ENCODE measurements around the gene RPP40.

Gene RPP40

DNA sequence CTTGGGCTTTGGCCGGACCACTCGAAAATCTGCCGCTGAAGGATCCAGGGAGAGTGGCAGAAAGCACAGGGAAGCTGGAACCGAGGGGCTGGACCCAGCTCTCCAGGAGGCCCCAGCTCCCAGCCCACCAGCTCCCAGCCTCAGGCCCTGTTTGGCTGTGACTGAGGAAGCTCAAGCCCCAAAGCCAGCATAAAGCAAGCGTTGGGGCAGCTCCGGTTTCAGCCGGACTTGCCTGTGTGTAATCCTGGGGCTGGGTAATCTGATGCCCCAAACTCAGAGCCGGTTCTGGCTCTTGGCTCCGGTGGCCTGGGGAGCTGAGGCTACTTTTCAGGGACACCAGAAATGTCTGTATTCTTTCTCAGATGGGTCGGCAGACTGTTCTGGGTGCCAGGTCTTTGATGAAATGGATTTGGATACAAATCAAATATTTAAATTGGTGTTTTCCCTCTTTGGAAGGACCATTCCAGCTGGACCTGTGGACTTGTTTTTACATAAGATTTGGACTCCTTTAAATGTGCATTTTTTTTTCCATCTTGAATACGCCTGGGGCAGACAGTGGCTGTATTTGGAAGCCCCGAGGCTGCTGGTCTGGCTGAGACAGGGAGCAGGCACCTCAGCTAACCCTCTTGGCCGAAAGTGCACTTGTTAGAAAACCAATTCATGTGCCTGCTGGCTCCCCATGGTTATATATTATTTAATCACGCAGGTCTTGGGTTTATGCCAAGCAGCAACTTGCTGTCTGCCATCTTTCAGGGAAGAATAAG is 29.7 kb downstream of the RPP40 start:
- DNase-seq (ENCODE audit: low read depth), result peak; percentile 20
- H3K4me3 ChIP-seq (ENCODE audit: control insufficient read depth, low read depth, low read length), result no peak overlapping the region

DNA sequence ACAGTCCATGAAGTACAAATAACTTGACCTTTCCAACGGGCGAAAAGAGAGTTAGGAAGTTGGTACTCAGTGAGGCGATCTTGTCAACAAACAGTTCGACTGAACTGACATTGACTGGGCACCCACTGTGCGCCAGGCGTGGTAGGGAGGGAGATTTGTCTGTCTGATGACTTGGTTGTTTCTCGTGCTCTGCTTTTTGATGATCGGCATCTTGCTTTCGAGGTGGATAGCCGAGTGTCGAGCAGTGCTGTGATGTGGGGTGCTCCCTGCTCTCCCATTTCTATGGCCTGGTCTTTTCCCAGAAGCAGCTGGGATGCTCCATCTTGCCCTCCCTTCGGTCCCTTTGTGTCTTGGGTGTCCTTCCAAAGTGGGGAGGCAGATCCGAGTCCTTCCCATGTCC is 30.4 kb downstream of the RPP40 start:
- TF ChIP-seq, protein P1, sequence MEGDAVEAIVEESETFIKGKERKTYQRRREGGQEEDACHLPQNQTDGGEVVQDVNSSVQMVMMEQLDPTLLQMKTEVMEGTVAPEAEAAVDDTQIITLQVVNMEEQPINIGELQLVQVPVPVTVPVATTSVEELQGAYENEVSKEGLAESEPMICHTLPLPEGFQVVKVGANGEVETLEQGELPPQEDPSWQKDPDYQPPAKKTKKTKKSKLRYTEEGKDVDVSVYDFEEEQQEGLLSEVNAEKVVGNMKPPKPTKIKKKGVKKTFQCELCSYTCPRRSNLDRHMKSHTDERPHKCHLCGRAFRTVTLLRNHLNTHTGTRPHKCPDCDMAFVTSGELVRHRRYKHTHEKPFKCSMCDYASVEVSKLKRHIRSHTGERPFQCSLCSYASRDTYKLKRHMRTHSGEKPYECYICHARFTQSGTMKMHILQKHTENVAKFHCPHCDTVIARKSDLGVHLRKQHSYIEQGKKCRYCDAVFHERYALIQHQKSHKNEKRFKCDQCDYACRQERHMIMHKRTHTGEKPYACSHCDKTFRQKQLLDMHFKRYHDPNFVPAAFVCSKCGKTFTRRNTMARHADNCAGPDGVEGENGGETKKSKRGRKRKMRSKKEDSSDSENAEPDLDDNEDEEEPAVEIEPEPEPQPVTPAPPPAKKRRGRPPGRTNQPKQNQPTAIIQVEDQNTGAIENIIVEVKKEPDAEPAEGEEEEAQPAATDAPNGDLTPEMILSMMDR (IDR thresholded peaks at IDR 0.05; ENCODE audit: control insufficient read depth, insufficient read depth, low read depth, low read length, missing control alignments), result no peak
- no peak for DNase-seq (ENCODE audit: low read depth)

More for the DNA sequence above, 29.7 kb downstream of the RPP40 start:
- TF ChIP-seq, protein P1 (IDR thresholded peaks at IDR 0.05; ENCODE audit: control insufficient read depth, insufficient read depth, low read depth, low read length, missing control alignments), result no peak

DNA sequence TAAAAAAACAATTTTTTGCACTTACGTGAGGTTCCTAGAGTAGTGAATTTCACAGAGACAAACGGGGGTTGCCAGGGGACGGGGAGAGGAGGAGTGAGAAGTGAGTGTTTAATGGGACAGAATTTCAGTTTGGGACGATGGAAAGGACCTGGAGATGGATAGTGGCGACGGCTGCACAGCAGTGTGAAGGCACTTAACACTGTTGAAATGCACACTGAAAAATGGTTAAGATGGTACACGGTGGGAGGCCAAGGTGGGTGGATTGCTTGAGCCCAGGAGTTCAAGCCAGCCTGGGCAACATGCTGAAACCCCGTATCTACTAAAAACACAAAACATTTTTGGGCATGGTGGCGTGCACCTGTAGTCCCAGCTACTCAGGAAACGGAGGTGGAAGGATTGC is 31.4 kb downstream of the RPP40 start:
- no peak for DNase-seq (ENCODE audit: low read depth)
- TF ChIP-seq, protein P1 (IDR thresholded peaks at IDR 0.05; ENCODE audit: control insufficient read depth, insufficient read depth, low read depth, low read length, missing control alignments), result no peak
- H3K4me3 ChIP-seq (ENCODE audit: control insufficient read depth, low read depth, low read length), result no peak overlapping the region

More for the DNA sequence above, 30.4 kb downstream of the RPP40 start:
- H3K4me3 ChIP-seq (ENCODE audit: control insufficient read depth, low read depth, low read length), result no peak overlapping the region

GRCh38 chr6:4971851-4972250 is 32.0 kb downstream of the RPP40 start:
- TF ChIP-seq, protein P1 (IDR thresholded peaks at IDR 0.05; ENCODE audit: control insufficient read depth, insufficient read depth, low read depth, low read length, missing control alignments), result no peak
- DNase-seq (ENCODE audit: low read depth), result no peak
- no peak overlapping the region for H3K4me3 ChIP-seq (ENCODE audit: control insufficient read depth, low read depth, low read length)

DNA sequence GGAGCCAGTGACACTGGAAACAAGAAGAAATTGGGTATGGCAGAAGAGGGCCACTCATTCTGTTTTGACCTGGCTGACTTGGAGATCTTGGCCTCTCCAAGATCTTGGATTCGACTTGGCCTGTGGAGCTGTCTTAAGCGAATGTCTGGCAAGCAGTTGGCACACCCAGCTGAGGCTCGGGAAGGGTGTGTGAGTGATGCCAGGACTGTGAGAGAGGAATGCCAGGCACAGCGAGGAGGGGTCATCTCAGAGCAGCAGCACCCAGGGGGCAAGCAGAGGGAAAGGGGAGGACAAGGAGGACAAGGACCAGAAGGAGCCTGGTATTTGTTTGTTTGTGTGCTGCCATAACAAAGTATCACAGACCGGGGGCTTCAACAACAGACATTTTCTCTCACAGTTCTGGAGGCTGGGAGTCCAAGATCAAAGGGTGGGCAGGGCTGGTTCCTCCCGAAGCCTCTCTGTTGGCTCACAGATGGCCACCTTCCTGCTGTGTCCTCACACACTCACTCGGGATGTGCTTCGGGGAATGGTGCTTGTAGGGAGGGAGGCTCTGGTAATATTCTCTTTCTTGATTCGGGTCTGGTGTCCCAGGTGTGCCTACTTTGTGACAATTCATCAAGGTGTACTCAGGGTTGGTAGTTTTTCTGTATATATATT is 33.0 kb downstream of the RPP40 start:
- TF ChIP-seq, protein P1 (IDR thresholded peaks at IDR 0.05; ENCODE audit: control insufficient read depth, insufficient read depth, low read depth, low read length, missing control alignments), result no peak
- no peak overlapping the region for H3K4me3 ChIP-seq (ENCODE audit: control insufficient read depth, low read depth, low read length)
- no peak for DNase-seq (ENCODE audit: low read depth)

- DNase-seq (ENCODE audit: low read depth), result no peak
- TF ChIP-seq, protein P1 (IDR thresholded peaks at IDR 0.05; ENCODE audit: control insufficient read depth, insufficient read depth, low read depth, low read length, missing control alignments), result no peak
- no peak overlapping the region for H3K4me3 ChIP-seq (ENCODE audit: control insufficient read depth, low read depth, low read length)
These were observed 34.1 kb downstream of the RPP40 start for GRCh38 chr6:4969609-4970285.

All from AG09309 (cell line).